Heart right ventricle (tissue), 16 donors: ENCODE data around the gene CALR. TPM values are rescaled to one million over a fixed set of nuclear protein-coding genes. Genes with fewer than 3 reads are reported as not detected.
A peak's percentile ranks its signal among the peaks of the same experiment; 100 is the strongest.

ENCODE experiments used
- ATAC-seq, 8 donors: fragments of 200-7000 bp; cut with Tn5 transposase; one replicate each; pipeline ENCODE4 v1.9.1; 2020; ENCODE audit warnings: mild to moderate bottlenecking in 8 of 8, moderate library complexity in 8 of 8, moderate number of reproducible peaks in 1 of 8
- DNase-seq, 2 donors: peaks; one replicate each; pipeline ENCODE4 v3.0.0-alpha.2; 2020
- H3K27ac ChIP-seq, 10 donors: fragments of 200-600 bp; sonication (generic) in 2 of 10; one replicate each; pipeline versions ENCODE4 v1.5.0 to v1.8.0; 2020 to 2022; ENCODE audit warnings: mild to moderate bottlenecking in 3 of 10
- H3K27me3 ChIP-seq, 7 donors: fragments of 200-600 bp; one replicate each; pipeline ENCODE4 v1.8.0; 2021 to 2022; ENCODE audit warnings: mild to moderate bottlenecking in 2 of 7
- H3K36me3 ChIP-seq, 9 donors: fragments of 200-600 bp; sonication (generic) in 1 of 9; one replicate each; pipeline versions ENCODE4 v1.5.0 to v1.8.0; 2020 to 2022; ENCODE audit warnings: mild to moderate bottlenecking in 2 of 9
- H3K4me1 ChIP-seq, 9 donors: fragments of 200-600 bp; sonication (generic) in 1 of 9; one replicate each; pipeline versions ENCODE4 v1.5.0 to v1.8.0; 2020 to 2022; ENCODE audit warnings: mild to moderate bottlenecking in 4 of 9
- H3K4me3 ChIP-seq, 10 donors: fragments of 200-600 bp; sonication (generic) in 2 of 10; one replicate each; pipeline versions ENCODE4 v1.5.0 to v1.8.0; 2020 to 2022; ENCODE audit warnings: mild to moderate bottlenecking in 7 of 10, moderate library complexity in 2 of 10
- H3K9me3 ChIP-seq, 11 donors: fragments of 200-600 bp in 10 of 11; sonication (generic) in 2 of 11; one replicate each; pipeline versions ENCODE4 v1.5.0 to v1.8.0; 2013 to 2022; ENCODE audit warnings: mild to moderate bottlenecking in 2 of 11, control low read depth in 1 of 11, moderate library complexity in 1 of 11
- CTCF ChIP-seq, 9 donors: fragments of 200-600 bp; sonication (generic) in 2 of 9; IDR thresholded peaks; one replicate each; pipeline versions ENCODE4 v1.5.0 to v1.8.0; 2021 to 2022; ENCODE audit warnings: antibody characterized with exemption in 9 of 9, mild to moderate bottlenecking in 5 of 9, moderate library complexity in 1 of 9
- WGBS, 2 donors: extraction: QIAGEN DNeasy Blood & Tissue Kit; methylation state at CpG; one replicate each; pipeline ENCODE4 v1.1.7; 2013; ENCODE audit warnings: inconsistent platforms in 1 of 2; 5-methylcytosine and 5-hydroxymethylcytosine counted together
- intact Hi-C, 10 donors: fragments of 100-400 bp; cut with DNase I; formaldehyde crosslinking; loops; one replicate each; pipeline versions ENCODE4 v1.11.1 to v1.14.2; 2022
- polyA plus RNA-seq, 2 donors: library from polyadenylated mRNA; stranded (reverse); fragments of 200-250 nt; gene quantifications; one replicate each; pipeline ENCODE4 v1.2.3, GENCODE V29; 2013
- total RNA-seq, 10 donors: library from RNA; stranded (reverse); fragmentation: NEBNext Ultra II Directional in 3 of 10; extraction: Animal tissue kit (Norgen Biotek cat#: 25700) in 3 of 10; gene quantifications; one replicate each; pipeline versions ENCODE4 v1.2.1 to v1.2.4, GENCODE V29; 2021 to 2023
- donor health status: Arrhythmogenic right ventricular cardiomyopathy.
- donor health status: ischemic (EF 13 %, LVEDD 7.1; RV severe dilation, severe dysfunction).
- donor health status: healthy with polysubstance abuse.
- donor health status: DM: no; HTN: yes; CAD: no.
- donor health status: DM: no; HTN: no; CAD: no.
- donor health status: ischemic (EF 25% LVEDD 6.9; RV normal size, moderate dysfunction).
- donor health status: ischemic (EF 25% LVEDD 5.7; RV mildly dilated, moderate dysfunction).
- donor health status: healthy.
- donor health status: DM: yes; HTN: yes; CAD: no.
- donor health status: Ischemic cardiomyopathy.
- donor health status: ischemic (EF 35%, LVEDD 5.7; RV mildly dilated, moderate dysfunction).
- donor health status: nonischemic (EF 11% LVEDD 7.7; RV severe dilation, severe dysfunction).
- donor health status: DM: yes; HTN: yes; CAD: no.
- donor health status: PGD.
- donor health status: ischemic (EF 29% LVEDD 5.4; RV normal size, mild dysfunction).
- donor health status: nonischemic (EF 23%, LVEDD 6.1; RV moderate dilation, normal function).

Gene CALR
- total and polyA plus RNA-seq, 12 donors = 197 to 830 (median 348) TPM

GRCh38 chr19:12936582-12936981 lies 1.8 kb upstream of the CALR start:
- DNase-seq (no peak), ATAC-seq (no peak)
- Histone ChIP-seq H3K4me1 (peaks cover 4 to 60% (median 41%) of the 10 kb centered on the region in 9 donors), H3K36me3 (peaks cover 0 to 27% (median 17%) of the 10 kb centered on the region in 9 donors), H3K4me3 (no peak overlapping the region), H3K27me3 (no peaks in the 10 kb centered on the region), H3K27ac (peak overlapping the region in 1 of 10 donors; percentile 97), H3K9me3 (no peaks in the 10 kb centered on the region)
- 78 to 83% methylated on average over 7 of the region's 7 CpGs for WGBS, 2 donors
- intact Hi-C loops = no loop called here
- TF ChIP-seq CTCF (IDR thresholded peaks at IDR 0.05) = no peak

- H3K9me3 ChIP-seq = no peaks in the 10 kb centered on the region
- intact Hi-C loops = no loop called here
- H3K27ac ChIP-seq = peak overlapping the region in 7 of 10 donors; percentile 2 to 97 (median 55)
- ATAC-seq (no peak), DNase-seq (no peak)
- no peaks in the 10 kb centered on the region for H3K27me3 ChIP-seq
- H3K4me3 ChIP-seq = peak overlapping the region in 9 of 10 donors; percentile 68 to 100 (median 99)
- no peak for TF ChIP-seq CTCF (IDR thresholded peaks at IDR 0.05)
- 24 to 27% methylated on average over 23 of the region's 23 CpGs for WGBS, 2 donors
- H3K36me3 ChIP-seq = peaks cover 0 to 33% (median 24%) of the 10 kb centered on the region in 9 donors
- H3K4me1 ChIP-seq = peaks cover 4 to 60% (median 39%) of the 10 kb centered on the region in 9 donors
Observed at GRCh38 chr19:12937093-12937926, 1.1 kb upstream of the CALR start.

GRCh38 chr19:12938779-12939601 lies 581 bp downstream of the CALR start:
- peak in 6 of 9 donors; percentile 8 to 36 (median 20) for TF ChIP-seq CTCF (IDR thresholded peaks at IDR 0.05)
- peaks cover 4 to 65% (median 42%) of the 10 kb centered on the region in 9 donors for H3K4me1 ChIP-seq
- intact Hi-C loops = no loop called here
- DNase-seq = peak in 1 of 2 donors; percentile 47
- no peaks in the 10 kb centered on the region for H3K9me3 ChIP-seq
- H3K27ac ChIP-seq = peak overlapping the region; percentile 76 to 98 (median 96)
- H3K4me3 ChIP-seq = peak overlapping the region; percentile 68 to 100 (median 99)
- peak in 7 of 8 donors; percentile 3 to 35 (median 10) for ATAC-seq
- 0% methylated on average over 54 of the region's 54 CpGs for WGBS, 2 donors
- peaks cover 0 to 50% (median 41%) of the 10 kb centered on the region in 9 donors for H3K36me3 ChIP-seq
- H3K27me3 ChIP-seq = no peaks in the 10 kb centered on the region

GRCh38 chr19:12939975-12940423 lies 1.6 kb downstream of the CALR start:
- peaks cover 4 to 71% (median 42%) of the 10 kb centered on the region in 9 donors for H3K4me1 ChIP-seq
- intact Hi-C loops = no loop called here

More at GRCh38 chr19:12939975-12940423, 1.6 kb downstream of the CALR start:
- 55 to 59% methylated on average over 10 of the region's 10 CpGs for WGBS, 2 donors
- no peak for ATAC-seq
- TF ChIP-seq CTCF (IDR thresholded peaks at IDR 0.05) = no peak
- Histone ChIP-seq H3K27ac (peak overlapping the region in 7 of 10 donors; percentile 83 to 98 (median 96)), H3K4me3 (peak overlapping the region in 9 of 10 donors; percentile 68 to 100 (median 99)), H3K9me3 (no peaks in the 10 kb centered on the region), H3K27me3 (no peaks in the 10 kb centered on the region), H3K36me3 (peaks cover 0 to 60% (median 49%) of the 10 kb centered on the region in 9 donors)
- DNase-seq = no peak
